HEK293 (cell line): ENCODE data around the gene KDM2B.

Experiments used
- ATF2 ChIP-seq: fragments of 450-650 bp; formaldehyde crosslinking; IDR thresholded peaks from 2 replicates; pipeline ENCODE4 v1.5.1; 2016; ENCODE audit warnings: missing biosample characterization, missing genetic modification characterization, low read depth
- ELK4 ChIP-seq: IDR thresholded peaks from 2 replicates; pipeline ENCODE4 v1.6.1; 2011; ENCODE audit warnings: mild to moderate bottlenecking, low read depth, low read length, borderline replicate concordance
- GLIS1 ChIP-seq: fragments of 450-650 bp; formaldehyde crosslinking; IDR thresholded peaks from 2 replicates; pipeline ENCODE4 v1.5.1; 2016; ENCODE audit warnings: missing biosample characterization, missing genetic modification characterization
- GLIS2 ChIP-seq: fragments of 450-650 bp; formaldehyde crosslinking; IDR thresholded peaks from 2 replicates; pipeline ENCODE4 v1.5.1; 2016; ENCODE audit warnings: missing biosample characterization, missing genetic modification characterization
- HIC1 ChIP-seq: fragments of 450-650 bp; formaldehyde crosslinking; IDR thresholded peaks from 2 replicates; pipeline ENCODE4 v1.5.1; 2016; ENCODE audit warnings: missing biosample characterization, missing genetic modification characterization
- HOXC10 ChIP-seq: sonication (generic); formaldehyde crosslinking; IDR thresholded peaks from 2 replicates; pipeline ENCODE4 v1.8.1; 2023; ENCODE audit warnings: mild to moderate bottlenecking, missing genetic modification reagents
- IKZF3 ChIP-seq: fragments of 450-650 bp; IDR thresholded peaks from 2 replicates; pipeline ENCODE4 v1.5.0; 2018; ENCODE audit warnings: missing biosample characterization, mild to moderate bottlenecking, missing genetic modification characterization, moderate library complexity
- KLF10 ChIP-seq: fragments of 450-650 bp; IDR thresholded peaks from 2 replicates; pipeline ENCODE4 v1.5.1; 2018; ENCODE audit warnings: missing biosample characterization, mild to moderate bottlenecking, missing genetic modification characterization
- KLF8 ChIP-seq: fragments of 450-650 bp; formaldehyde crosslinking; IDR thresholded peaks from 2 replicates; pipeline ENCODE4 v1.5.1; 2016; ENCODE audit warnings: missing biosample characterization, missing genetic modification characterization
- KLF9 ChIP-seq: fragments of 450-650 bp; formaldehyde crosslinking; IDR thresholded peaks from 2 replicates; pipeline ENCODE4 v1.5.1; 2016; ENCODE audit warnings: missing biosample characterization, missing genetic modification characterization, low read depth
- RBAK ChIP-seq: fragments of 450-650 bp; formaldehyde crosslinking; IDR thresholded peaks from 2 replicates; pipeline ENCODE4 v1.5.1; 2016; ENCODE audit warnings: missing biosample characterization, missing genetic modification characterization
- SP2 ChIP-seq: fragments of 450-650 bp; formaldehyde crosslinking; IDR thresholded peaks from 2 replicates; pipeline ENCODE4 v1.5.1; 2016; ENCODE audit warnings: missing biosample characterization, missing genetic modification characterization
- SP7 ChIP-seq: fragments of 450-650 bp; formaldehyde crosslinking; IDR thresholded peaks from 2 replicates; pipeline ENCODE4 v1.5.1; 2016; ENCODE audit warnings: missing biosample characterization, missing genetic modification characterization
- WT1 ChIP-seq: fragments of 450-650 bp; formaldehyde crosslinking; IDR thresholded peaks from 2 replicates; pipeline ENCODE4 v1.5.1; 2016; ENCODE audit warnings: missing biosample characterization, missing genetic modification characterization
- ZBTB17 ChIP-seq: fragments of 450-650 bp; formaldehyde crosslinking; IDR thresholded peaks from 2 replicates; pipeline ENCODE4 v1.5.1; 2016; ENCODE audit warnings: missing biosample characterization, missing genetic modification characterization
- ZBTB44 ChIP-seq: fragments of 450-650 bp; IDR thresholded peaks from 2 replicates; pipeline ENCODE4 v1.5.1; 2018; ENCODE audit warnings: missing biosample characterization, mild to moderate bottlenecking, missing genetic modification characterization
- ZIC2 ChIP-seq: fragments of 450-650 bp; formaldehyde crosslinking; IDR thresholded peaks from 2 replicates; pipeline ENCODE4 v1.5.1; 2016; ENCODE audit warnings: missing biosample characterization, missing genetic modification characterization
- ZNF2 ChIP-seq: fragments of 450-650 bp; formaldehyde crosslinking; IDR thresholded peaks from 2 replicates; pipeline ENCODE4 v1.5.1; 2016; ENCODE audit warnings: missing biosample characterization, missing genetic modification characterization
- ZNF324 ChIP-seq: fragments of 450-650 bp; formaldehyde crosslinking; IDR thresholded peaks from 2 replicates; pipeline ENCODE4 v1.5.1; 2016; ENCODE audit warnings: missing biosample characterization, missing genetic modification characterization
- ZNF423 ChIP-seq: fragments of 450-650 bp; formaldehyde crosslinking; IDR thresholded peaks from 2 replicates; pipeline ENCODE4 v1.5.1; 2016; ENCODE audit warnings: missing biosample characterization, missing genetic modification characterization
- ZNF530 ChIP-seq: fragments of 450-650 bp; formaldehyde crosslinking; IDR thresholded peaks from 2 replicates; pipeline ENCODE4 v1.5.1; 2016; ENCODE audit warnings: low read depth, missing biosample characterization, missing genetic modification characterization
- ZNF561 ChIP-seq: fragments of 450-650 bp; IDR thresholded peaks from 2 replicates; pipeline ENCODE4 v1.5.1; 2018; ENCODE audit warnings: missing biosample characterization, missing genetic modification characterization, borderline replicate concordance
- ZNF621 ChIP-seq: fragments of 450-650 bp; formaldehyde crosslinking; IDR thresholded peaks from 2 replicates; pipeline ENCODE4 v1.5.1; 2017; ENCODE audit warnings: missing biosample characterization, missing genetic modification characterization
- ZNF660 ChIP-seq: fragments of 450-650 bp; IDR thresholded peaks from 2 replicates; pipeline ENCODE4 v1.5.1; 2018; ENCODE audit warnings: missing biosample characterization, mild to moderate bottlenecking, missing genetic modification characterization
- ZNF701 ChIP-seq: fragments of 450-650 bp; formaldehyde crosslinking; IDR thresholded peaks from 2 replicates; pipeline ENCODE4 v1.5.1; 2016; ENCODE audit warnings: missing biosample characterization, missing genetic modification characterization
- ZNF704 ChIP-seq: fragments of 450-650 bp; formaldehyde crosslinking; IDR thresholded peaks from 2 replicates; pipeline ENCODE4 v1.5.1; 2016; ENCODE audit warnings: missing biosample characterization, missing genetic modification characterization
- ZNF76 ChIP-seq: fragments of 450-650 bp; formaldehyde crosslinking; IDR thresholded peaks from 2 replicates; pipeline ENCODE4; 2016; ENCODE audit warnings: low read depth, missing biosample characterization, missing genetic modification characterization, borderline replicate concordance
- ZNF791 ChIP-seq: fragments of 450-650 bp; formaldehyde crosslinking; IDR thresholded peaks from 2 replicates; pipeline ENCODE4 v1.5.1; 2016; ENCODE audit warnings: missing biosample characterization, missing genetic modification characterization
- ZSCAN16 ChIP-seq: fragments of 450-650 bp; formaldehyde crosslinking; IDR thresholded peaks from 2 replicates; pipeline ENCODE4 v1.5.1; 2016; ENCODE audit warnings: missing biosample characterization, missing genetic modification characterization

The KDM2B gene

GRCh38 chr12:121626087-121626852 lies 45.4 kb upstream of the KDM2B start, which contains the start of gene ORAI1 (continued):
- peak; percentile 95; the same call in 1 of the 2 replicates for TF ChIP-seq HIC1 (tag by site-specific recombination)
- TF ChIP-seq GLIS1 (tag by site-specific recombination): peak; percentile 90
- peak; percentile 91 for TF ChIP-seq KLF8
- TF ChIP-seq HOXC10 (CRISPR knock-in tag): 0 out of 2 replicates have a peak, but pooled peaks have one; percentile 19
- TF ChIP-seq ZNF660 (tag by site-specific recombination): peak; percentile 43; the same call in 1 of the 2 replicates
- TF ChIP-seq SP7: peak; percentile 37; the same call in 1 of the 2 replicates
- TF ChIP-seq IKZF3 (tag by site-specific recombination): peak; percentile 96
- TF ChIP-seq ZBTB17 (tag by site-specific recombination): peak; percentile 22; the same call in 1 of the 2 replicates
- TF ChIP-seq ZBTB44 (tag by site-specific recombination): peak; percentile 42; the same call in 1 of the 2 replicates
- TF ChIP-seq ZNF621 (tag by site-specific recombination): no peak
- TF ChIP-seq ZNF704: no peak
- TF ChIP-seq ZNF791 (tag by site-specific recombination): no peak
- TF ChIP-seq ELK4: no peak
- no peak for TF ChIP-seq ATF2
- peak; percentile 96 for TF ChIP-seq KLF9 (tag by site-specific recombination)
- 0 out of 2 replicates have a peak, but pooled peaks have one; percentile 8 for TF ChIP-seq ZNF324 (tag by site-specific recombination)
- no peak for TF ChIP-seq ZSCAN16 (tag by site-specific recombination)
- TF ChIP-seq ZIC2 (tag by site-specific recombination): peak; percentile 75
- TF ChIP-seq RBAK (tag by site-specific recombination): no peak
- no peak for TF ChIP-seq ZNF701 (tag by site-specific recombination)
- peak; percentile 64; the same call in 1 of the 2 replicates for TF ChIP-seq ZNF76 (tag by site-specific recombination)
- TF ChIP-seq ZNF530: no peak
- TF ChIP-seq ZNF561 (tag by site-specific recombination): peak; percentile 69; the same call in 1 of the 2 replicates
- TF ChIP-seq ZNF2 (tag by site-specific recombination): 0 out of 2 replicates have a peak, but pooled peaks have one; percentile 40
- peak; percentile 94 for TF ChIP-seq ZNF423 (tag by site-specific recombination)
- peak; percentile 81 for TF ChIP-seq SP2 (tag by site-specific recombination)
- TF ChIP-seq WT1 (tag by site-specific recombination): no peak; the same call in 1 of the 2 replicates
- TF ChIP-seq KLF10 (tag by site-specific recombination): peak; percentile 99
- TF ChIP-seq GLIS2 (tag by site-specific recombination): peak; percentile 67
